ENCODE results near the gene ASPG. TPM values are rescaled to one million over a fixed set of nuclear protein-coding genes. Genes with fewer than 3 reads are reported as not detected.

Gene ASPG
- total RNA-seq, 1 experiment from 2014 or later, result not detected

GRCh38 chr14:104161602-104162367 is 76.3 kb downstream of the ASPG start:
- DNase-seq (ENCODE audit: low spot score), result no peak

- no peak for DNase-seq (ENCODE audit: low spot score)
Measured at GRCh38 chr14:104162495-104162894, 77.0 kb downstream of the ASPG start.

- DNase-seq (ENCODE audit: low spot score), result no peak
Measured at GRCh38 chr14:104163541-104163940, 78.0 kb downstream of the ASPG start.

GRCh38 chr14:104164041-104164440 is 78.5 kb downstream of the ASPG start:
- no peak for DNase-seq (ENCODE audit: low spot score)

GRCh38 chr14:104164512-104164911 is 79.0 kb downstream of the ASPG start:
- DNase-seq (ENCODE audit: low spot score), result no peak

Small RNA genes within 50 kb of the gene (small RNA-seq; reads per million reads assigned to genes)
- gene MIR203A, result 9.1 reads per million, percentile 87 among the genes with 10 or more reads in this experiment

Other genes with a start within 250 kb of the ASPG start
- gene PPP1R13B, start 238.1 kb upstream of the ASPG start, total RNA-seq (2014; rRNA removed; shearing (Covaris generic)), result 4.5 and 9.1 TPM in 2 replicates
- 0.03 TPM in 1 of 2 replicates, not detected in the other for gene TDRD9, start 157.2 kb upstream of the ASPG start, total RNA-seq (2014; rRNA removed; shearing (Covaris generic))
- not detected in 2 replicates for gene RD3L, start 143.2 kb upstream of the ASPG start, total RNA-seq (2014; rRNA removed; shearing (Covaris generic))
- gene KIF26A, start 52.9 kb downstream of the ASPG start, total RNA-seq (2014; rRNA removed; shearing (Covaris generic)), result not detected in 2 replicates

Measured in HT-29 (cell line).